PC-9 (cell line): Measurements from ENCODE around the gene PROSER3.

Source experiments
- EZH2 ChIP-seq: fragments of 200-600 bp; sonication (generic); IDR thresholded peaks from 2 replicates; pipeline ENCODE4 v1.8.0; 2017; ENCODE audit warnings: antibody characterized with exemption, low read depth
- TF ChIP-seq, protein P1 (sequence below): fragments of 200-600 bp; sonication (generic); conservative IDR thresholded peaks from 2 replicates; pipeline ENCODE4 v1.6.1; 2017; ENCODE audit warnings: mixed run types, antibody characterized with exemption, mild to moderate bottlenecking, moderate library complexity

DNA sequence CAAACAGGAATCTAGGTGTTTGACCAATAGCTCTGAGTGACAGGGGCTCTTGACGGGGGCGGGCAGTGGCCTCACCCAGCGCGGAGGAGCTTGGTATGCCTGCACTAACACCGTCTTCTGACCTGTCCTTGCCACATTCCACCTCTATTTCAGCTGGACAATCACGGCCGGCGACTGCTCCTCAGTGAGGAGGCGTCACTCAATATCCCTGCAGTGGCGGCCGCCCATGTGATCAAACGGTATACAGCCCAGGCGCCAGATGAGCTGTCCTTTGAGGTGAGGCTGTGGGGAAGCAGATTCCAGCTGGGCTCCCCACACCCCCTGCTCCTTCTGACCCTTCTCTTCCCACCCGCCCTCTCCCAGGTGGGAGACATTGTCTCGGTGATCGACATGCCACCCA is 22.1 kb downstream of the PROSER3 start:
- TF ChIP-seq, protein P1, sequence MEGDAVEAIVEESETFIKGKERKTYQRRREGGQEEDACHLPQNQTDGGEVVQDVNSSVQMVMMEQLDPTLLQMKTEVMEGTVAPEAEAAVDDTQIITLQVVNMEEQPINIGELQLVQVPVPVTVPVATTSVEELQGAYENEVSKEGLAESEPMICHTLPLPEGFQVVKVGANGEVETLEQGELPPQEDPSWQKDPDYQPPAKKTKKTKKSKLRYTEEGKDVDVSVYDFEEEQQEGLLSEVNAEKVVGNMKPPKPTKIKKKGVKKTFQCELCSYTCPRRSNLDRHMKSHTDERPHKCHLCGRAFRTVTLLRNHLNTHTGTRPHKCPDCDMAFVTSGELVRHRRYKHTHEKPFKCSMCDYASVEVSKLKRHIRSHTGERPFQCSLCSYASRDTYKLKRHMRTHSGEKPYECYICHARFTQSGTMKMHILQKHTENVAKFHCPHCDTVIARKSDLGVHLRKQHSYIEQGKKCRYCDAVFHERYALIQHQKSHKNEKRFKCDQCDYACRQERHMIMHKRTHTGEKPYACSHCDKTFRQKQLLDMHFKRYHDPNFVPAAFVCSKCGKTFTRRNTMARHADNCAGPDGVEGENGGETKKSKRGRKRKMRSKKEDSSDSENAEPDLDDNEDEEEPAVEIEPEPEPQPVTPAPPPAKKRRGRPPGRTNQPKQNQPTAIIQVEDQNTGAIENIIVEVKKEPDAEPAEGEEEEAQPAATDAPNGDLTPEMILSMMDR, result no peak
- no peak for TF ChIP-seq EZH2
